Panc1 (cell line): ENCODE measurements around the gene SAPCD1. TPM values are rescaled to one million over a fixed set of nuclear protein-coding genes. Genes with fewer than 3 reads are reported as not detected.

Experiments used
- ATAC-seq: fragments of 200-7000 bp; cut with Tn5 transposase; 2 replicates; pipeline ENCODE4 v1.9.1; 2020; ENCODE audit warnings: mild to moderate bottlenecking, moderate library complexity
- BruUV-seq: library from RNA; stranded (reverse); fragments of 400-500 nt; replicated peaks from 2 replicates; lab custom pipeline; 2021; lab: Mats Ljungman, UMichigan
- CTCF ChIA-PET: fragments of 300-600 bp; sonication (Branson Sonifier 250); formaldehyde crosslinking; loops from one replicate; lab custom pipeline; 2022; ENCODE audit warnings: antibody characterized with exemption; lab: Charles Lee
- POLR2A ChIA-PET: fragments of 300-600 bp; sonication (Branson Sonifier 250); formaldehyde crosslinking; loops from one replicate; lab custom pipeline; 2022; ENCODE audit warnings: antibody characterized with exemption; lab: Charles Lee
- DNase-seq: peaks from one replicate; pipeline ENCODE4 v3.0.0-alpha.2; 2010; ENCODE audit warnings: low read depth, low spot score
- H3K27ac ChIP-seq: 2 replicates; pipeline ENCODE4 v1.5.1; 2011; ENCODE audit warnings: mild to moderate bottlenecking, low read length, inconsistent platforms
- H3K27me3 ChIP-seq: fragments of 200-500 bp; sonication (Bioruptor generic); 2 replicates; pipeline ENCODE4 v1.6.0; 2014; ENCODE audit warnings: low read length, inconsistent platforms; ENCODE audit not compliant: control insufficient read depth, insufficient read depth
- H3K36me3 ChIP-seq: fragments of 200-500 bp; sonication (Bioruptor generic); 2 replicates; pipeline ENCODE4 v1.5.1; 2014; ENCODE audit warnings: inconsistent platforms, mild to moderate bottlenecking, low read length, moderate library complexity; ENCODE audit not compliant: control insufficient read depth, insufficient read depth
- H3K4me1 ChIP-seq: 2 replicates; pipeline ENCODE4 v1.5.1; 2011; ENCODE audit warnings: inconsistent platforms, mild to moderate bottlenecking, low read length, moderate library complexity; ENCODE audit not compliant: control insufficient read depth, insufficient read depth
- H3K4me3 ChIP-seq, 2 experiments: 2 replicates each; pipeline ENCODE4 v1.5.1; 2011 to 2012; ENCODE audit warnings: low read depth in 2 of 2, low read length in 2 of 2, mild to moderate bottlenecking in 2 of 2, inconsistent platforms in 1 of 2, moderate library complexity in 1 of 2
- H3K9me3 ChIP-seq: fragments of 200-500 bp; sonication (Bioruptor generic); 2 replicates; pipeline ENCODE4 v1.5.1; 2014; ENCODE audit warnings: low read depth, mild to moderate bottlenecking, inconsistent platforms, low read length, moderate library complexity; ENCODE audit not compliant: control insufficient read depth, insufficient read depth
- POLR2AphosphoS5 ChIP-seq: IDR thresholded peaks from 2 replicates; pipeline ENCODE4 v1.6.1; 2012; ENCODE audit warnings: mild to moderate bottlenecking, low read depth, low read length, moderate library complexity
- SIN3A ChIP-seq: IDR thresholded peaks from 2 replicates; pipeline ENCODE4 v1.6.1; 2012; ENCODE audit warnings: low read depth, mild to moderate bottlenecking, low read length, moderate library complexity, borderline replicate concordance; ENCODE audit not compliant: insufficient read depth
- TCF7L2 ChIP-seq: IDR thresholded peaks from 2 replicates; pipeline ENCODE4 v1.6.1; 2011; ENCODE audit warnings: mild to moderate bottlenecking, low read depth, low read length, inconsistent platforms
- in situ Hi-C: cut with HindIII; loops from 2 replicates; pipeline ENCODE4 v1.10.0; 2016; ENCODE audit warnings: low sequenced_read_pairs, low pct_unique_long_range_greater_than_20kb
- intact Hi-C: fragments of 100-400 bp; cut with micrococcal nuclease; formaldehyde crosslinking; loops from one replicate; pipeline ENCODE4 v1.10.0; 2022; ENCODE audit not compliant: unreplicated experiment
- total RNA-seq: library from RNA; stranded (reverse); gene quantifications from one replicate; pipeline ENCODE4 v1.2.1, GENCODE V29; 2021; ENCODE audit not compliant: unreplicated experiment
- TF ChIP-seq, protein P1 (sequence below), 2 experiments: IDR thresholded peaks; 2 replicates each; pipeline ENCODE4 v1.6.1; 2011 to 2012; ENCODE audit warnings: low read depth in 2 of 2, control low read depth in 1 of 2, low read length in 1 of 2, mild to moderate bottlenecking in 1 of 2, moderate library complexity in 1 of 2; ENCODE audit not compliant: insufficient read depth in 1 of 2
- TF ChIP-seq, protein P2 (sequence below): fragments of 450-650 bp; IDR thresholded peaks from 2 replicates; pipeline ENCODE4 v1.5.1; 2017; ENCODE audit warnings: mild to moderate bottlenecking

The SAPCD1 gene
- total RNA-seq, 1 experiment from 2014 or later: 6.3 TPM

DNA sequence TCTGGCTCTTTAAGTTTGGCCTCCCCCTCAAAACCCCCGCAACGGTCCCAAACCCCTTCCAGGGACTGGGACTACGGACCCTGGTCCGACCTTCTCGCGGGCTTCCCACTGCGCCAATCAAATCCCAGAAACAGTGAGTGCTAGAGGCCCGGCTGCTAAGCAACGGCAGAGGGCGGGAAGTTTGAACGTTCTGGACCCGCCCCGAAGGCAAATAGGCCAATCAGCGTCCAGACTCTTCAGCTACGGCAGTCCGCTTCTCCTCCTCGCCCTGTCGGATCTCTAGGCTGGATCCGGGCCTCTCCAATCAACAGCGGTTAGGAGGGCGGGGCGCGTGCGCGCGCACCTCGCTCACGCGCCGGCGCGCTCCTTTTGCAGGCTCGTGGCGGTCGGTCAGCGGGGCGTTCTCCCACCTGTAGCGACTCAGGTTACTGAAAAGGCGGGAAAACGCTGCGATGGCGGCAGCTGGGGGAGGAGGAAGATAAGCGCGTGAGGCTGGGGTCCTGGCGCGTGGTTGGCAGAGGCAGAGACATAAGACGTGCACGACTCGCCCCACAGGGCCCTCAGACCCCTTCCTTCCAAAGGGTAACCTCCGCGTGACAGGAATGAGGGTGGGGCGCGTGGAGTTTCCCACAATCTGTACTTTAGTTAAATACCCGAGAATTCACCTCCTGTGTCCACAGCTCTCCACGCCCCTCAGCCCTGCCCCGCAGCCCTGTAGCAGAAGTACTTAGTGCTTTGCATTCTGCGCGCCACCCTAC is 22.6 kb upstream of the SAPCD1 start, which contains the start of gene MSH5:
Gene MSH5, plus strand, starts transcription at position 367 of the 758 bp plus-strand sequence. CDS start 462 bp downstream, outside the sequence.
- in situ Hi-C loops (no loop called here), intact Hi-C loops (loop anchor here (10.0 kb wide), 1 partner anchor 95 kb away; no protein-coding TSS in a partner anchor)
- BruUV-seq: TSS peak; percentile 87

DNA sequence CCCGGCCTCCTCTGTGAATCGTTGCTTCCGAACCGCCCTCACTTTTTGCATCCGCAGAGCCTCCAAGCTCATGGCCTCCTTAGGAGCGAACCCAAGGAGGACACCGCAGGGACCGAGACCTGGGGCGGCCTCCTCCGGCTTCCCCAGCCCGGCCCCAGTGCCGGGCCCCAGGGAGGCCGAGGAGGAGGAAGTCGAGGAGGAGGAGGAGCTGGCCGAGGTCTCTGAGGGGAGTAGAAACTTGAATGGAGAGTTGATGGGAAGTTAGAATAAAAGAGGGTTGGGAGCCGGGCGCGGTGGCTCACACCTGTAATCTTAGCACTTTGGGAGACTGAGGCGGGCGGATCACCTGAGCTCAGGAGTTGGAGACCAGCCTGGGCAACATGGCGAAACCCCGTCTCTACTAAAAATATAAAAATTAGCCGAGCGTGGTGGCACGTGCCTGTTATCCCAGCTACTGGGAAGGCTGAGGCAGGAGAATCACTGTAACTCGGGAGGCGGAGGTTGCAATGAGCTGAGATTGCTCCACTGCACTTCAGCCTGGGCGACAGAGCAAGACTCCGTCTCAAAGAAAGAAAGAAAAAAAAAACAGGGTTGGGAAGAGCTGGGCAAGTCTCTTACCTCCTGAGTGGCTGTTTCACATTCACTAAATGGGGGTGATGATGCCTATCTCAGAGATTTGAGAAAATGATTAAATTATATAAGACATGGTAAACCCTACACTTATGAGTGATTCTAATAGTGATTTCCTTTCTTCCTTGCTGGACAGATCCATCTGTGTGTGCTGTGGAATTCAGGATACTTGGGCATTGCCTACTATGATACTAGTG is 21.8 kb upstream of the SAPCD1 start:
- H3K36me3 ChIP-seq: peaks cover 4% of the 10 kb centered on the region; the same call in 1 of the 2 replicates
- H3K9me3 ChIP-seq: no peaks in the 10 kb centered on the region
- peak overlapping the region; percentile 79 to 90 for H3K4me3 ChIP-seq
- intact Hi-C loops (no loop called here), in situ Hi-C loops (no loop called here)
- TF ChIP-seq POLR2AphosphoS5: 0 out of 2 replicates have a peak, but pooled peaks have one; percentile 16
- TF ChIP-seq, protein P1, sequence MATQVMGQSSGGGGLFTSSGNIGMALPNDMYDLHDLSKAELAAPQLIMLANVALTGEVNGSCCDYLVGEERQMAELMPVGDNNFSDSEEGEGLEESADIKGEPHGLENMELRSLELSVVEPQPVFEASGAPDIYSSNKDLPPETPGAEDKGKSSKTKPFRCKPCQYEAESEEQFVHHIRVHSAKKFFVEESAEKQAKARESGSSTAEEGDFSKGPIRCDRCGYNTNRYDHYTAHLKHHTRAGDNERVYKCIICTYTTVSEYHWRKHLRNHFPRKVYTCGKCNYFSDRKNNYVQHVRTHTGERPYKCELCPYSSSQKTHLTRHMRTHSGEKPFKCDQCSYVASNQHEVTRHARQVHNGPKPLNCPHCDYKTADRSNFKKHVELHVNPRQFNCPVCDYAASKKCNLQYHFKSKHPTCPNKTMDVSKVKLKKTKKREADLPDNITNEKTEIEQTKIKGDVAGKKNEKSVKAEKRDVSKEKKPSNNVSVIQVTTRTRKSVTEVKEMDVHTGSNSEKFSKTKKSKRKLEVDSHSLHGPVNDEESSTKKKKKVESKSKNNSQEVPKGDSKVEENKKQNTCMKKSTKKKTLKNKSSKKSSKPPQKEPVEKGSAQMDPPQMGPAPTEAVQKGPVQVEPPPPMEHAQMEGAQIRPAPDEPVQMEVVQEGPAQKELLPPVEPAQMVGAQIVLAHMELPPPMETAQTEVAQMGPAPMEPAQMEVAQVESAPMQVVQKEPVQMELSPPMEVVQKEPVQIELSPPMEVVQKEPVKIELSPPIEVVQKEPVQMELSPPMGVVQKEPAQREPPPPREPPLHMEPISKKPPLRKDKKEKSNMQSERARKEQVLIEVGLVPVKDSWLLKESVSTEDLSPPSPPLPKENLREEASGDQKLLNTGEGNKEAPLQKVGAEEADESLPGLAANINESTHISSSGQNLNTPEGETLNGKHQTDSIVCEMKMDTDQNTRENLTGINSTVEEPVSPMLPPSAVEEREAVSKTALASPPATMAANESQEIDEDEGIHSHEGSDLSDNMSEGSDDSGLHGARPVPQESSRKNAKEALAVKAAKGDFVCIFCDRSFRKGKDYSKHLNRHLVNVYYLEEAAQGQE (IDR thresholded peaks at IDR 0.05; ENCODE audit: insufficient read depth in 1 of 2, low read depth in 2 of 2, low read length in 1 of 2): peak in 1 of 2 experiments; percentile 43; a peak in 1 of 4 replicates
- TF ChIP-seq, protein P2, sequence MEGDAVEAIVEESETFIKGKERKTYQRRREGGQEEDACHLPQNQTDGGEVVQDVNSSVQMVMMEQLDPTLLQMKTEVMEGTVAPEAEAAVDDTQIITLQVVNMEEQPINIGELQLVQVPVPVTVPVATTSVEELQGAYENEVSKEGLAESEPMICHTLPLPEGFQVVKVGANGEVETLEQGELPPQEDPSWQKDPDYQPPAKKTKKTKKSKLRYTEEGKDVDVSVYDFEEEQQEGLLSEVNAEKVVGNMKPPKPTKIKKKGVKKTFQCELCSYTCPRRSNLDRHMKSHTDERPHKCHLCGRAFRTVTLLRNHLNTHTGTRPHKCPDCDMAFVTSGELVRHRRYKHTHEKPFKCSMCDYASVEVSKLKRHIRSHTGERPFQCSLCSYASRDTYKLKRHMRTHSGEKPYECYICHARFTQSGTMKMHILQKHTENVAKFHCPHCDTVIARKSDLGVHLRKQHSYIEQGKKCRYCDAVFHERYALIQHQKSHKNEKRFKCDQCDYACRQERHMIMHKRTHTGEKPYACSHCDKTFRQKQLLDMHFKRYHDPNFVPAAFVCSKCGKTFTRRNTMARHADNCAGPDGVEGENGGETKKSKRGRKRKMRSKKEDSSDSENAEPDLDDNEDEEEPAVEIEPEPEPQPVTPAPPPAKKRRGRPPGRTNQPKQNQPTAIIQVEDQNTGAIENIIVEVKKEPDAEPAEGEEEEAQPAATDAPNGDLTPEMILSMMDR: no peak
- ChIA-PET CTCF (no interaction called here), POLR2A (interaction anchor here (1.5 kb wide), 1 partner anchor 10 kb away, joined by 5 read pairs; no protein-coding TSS in a partner anchor)
- no peak for DNase-seq
- no peaks in the 10 kb centered on the region for H3K27me3 ChIP-seq
- peak overlapping the region; percentile 85 for H3K27ac ChIP-seq
- BruUV-seq: no TSS peak
- no peak for ATAC-seq
- H3K4me1 ChIP-seq: peaks cover 32% of the 10 kb centered on the region

More for the DNA sequence above, 22.6 kb upstream of the SAPCD1 start, which contains the start of gene MSH5:
- H3K27me3 ChIP-seq: no peaks in the 10 kb centered on the region
- CTCF ChIA-PET: interaction anchor here (0.7 to 1.4 kb wide), 2 partner anchors 30 to 90 kb away, joined by 4 to 5 read pairs; no protein-coding TSS in a partner anchor
- DNase-seq (peak; percentile 96), ATAC-seq (peak; percentile 87)
- H3K36me3 ChIP-seq: peaks cover 7% of the 10 kb centered on the region; the same call in 1 of the 2 replicates
- TF ChIP-seq, protein P1 (IDR thresholded peaks at IDR 0.05; ENCODE audit: insufficient read depth in 1 of 2, low read depth in 2 of 2, low read length in 1 of 2): no peak
- TF ChIP-seq POLR2AphosphoS5 (peak; percentile 76), TCF7L2 (peak; percentile 11; the same call in 1 of the 2 replicates), SIN3A (peak; percentile 78; the same call in 1 of the 2 replicates)
- TF ChIP-seq, protein P2: no peak
- H3K4me3 ChIP-seq: peak within 1 kb of the TSS; percentile 79 to 90
- H3K27ac ChIP-seq: peak within 1 kb of the TSS; percentile 100
- POLR2A ChIA-PET: interaction anchor here (0.5 to 1.5 kb wide), 3 partner anchors 9 to 80 kb away, joined by 3 to 6 read pairs (median 5); no protein-coding TSS in a partner anchor
- no peaks in the 10 kb centered on the region for H3K9me3 ChIP-seq
- H3K4me1 ChIP-seq: peaks cover 32% of the 10 kb centered on the region
